Measurements from ENCODE around the gene P2RX7. TPM values are rescaled to one million over a fixed set of nuclear protein-coding genes. Genes with fewer than 3 reads are reported as not detected.

The P2RX7 gene
- total and polyA plus RNA-seq, 9 of the 15 experiments (the other 6 are each of a cell fraction or from before 2014, with no cell fraction given), result 0.04 to 0.65 (median 0.30) TPM

GRCh38 chr12:121117226-121117777, 15.4 kb upstream of the P2RX7 start:
- in situ Hi-C loops (cut with MboI) (loop anchor here (5.0 kb wide), 1 partner anchor 90 kb away; no protein-coding TSS in a partner anchor), intact Hi-C loops (cut with micrococcal nuclease) (no loop called here)
- Histone ChIP-seq H3K9ac (ENCODE audit: insufficient read depth in 1 of 2, low read depth in 2 of 2, low read length in 2 of 2) (no peak overlapping the region), H3K9me3 (replicated peaks; ENCODE audit: control insufficient read depth, insufficient read depth, low read depth, low read length) (no peaks in the 10 kb centered on the region), H3K36me3 (ENCODE audit: control insufficient read depth, insufficient read depth, low read length) (no peaks in the 10 kb centered on the region), H3K4me3 (no peak overlapping the region), H4K20me1 (replicated peaks; ENCODE audit: control insufficient read depth, insufficient read depth, low read length) (0 out of 2 replicates have a peak, but pooled peaks cover 3% of the 10 kb centered on the region), H2AFZ (ENCODE audit: low read depth, low read length) (no peak overlapping the region), H3K27me3 (ENCODE audit: control insufficient read depth in 2 of 2, insufficient read depth in 2 of 2, low read length in 2 of 2) (no peaks in the 10 kb centered on the region), H3K4me2 (ENCODE audit: insufficient read depth, low read length) (no peak overlapping the region), H3K9me1 (ENCODE audit: control insufficient read depth, insufficient read depth, low read length) (no peaks in the 10 kb centered on the region), H3K4me1 (replicated peaks in 1 of 2; ENCODE audit: control insufficient read depth in 2 of 2, insufficient read depth in 2 of 2, low read length in 2 of 2) (no peaks in the 10 kb centered on the region; a peak in 1 of 5 replicates), H3K79me2 (ENCODE audit: control insufficient read depth, insufficient read depth, low read length) (no peaks in the 10 kb centered on the region), H3K27ac (ENCODE audit: extremely low read depth, low read depth, low read length) (no peak overlapping the region)
- ATAC-seq (no peak), FAIRE-seq (no peak), DNase-seq (ENCODE audit: extremely low read depth in 1 of 4, low spot score in 3 of 4) (no peak)
- TF ChIP-seq USF2 (CRISPR knock-in tag; IDR thresholded peaks at IDR 0.05) (0 out of 2 replicates have a peak, but pooled peaks have one; percentile 30), NFYB (IDR thresholded peaks at IDR 0.05; ENCODE audit: extremely low read depth, insufficient read length) (peak; percentile 72), ZNF79 (CRISPR knock-in tag; IDR thresholded peaks at IDR 0.05; ENCODE audit: low read depth) (no peak), SAFB (IDR thresholded peaks at IDR 0.05; ENCODE audit: borderline replicate concordance, low read depth, low read length) (no peak)
- BruUV-seq (replicated peaks), result no TSS peak
- 56% methylated on average over 4 of the region's 4 CpGs for WGBS (ENCODE audit: insufficient coverage, low coverage, missing lambda C conversion rate)
- ChIA-PET POLR2A (interaction anchor here (1.2 kb wide), 1 partner anchor 10 kb away, joined by 5 read pairs; no protein-coding TSS in a partner anchor), CTCF (ENCODE audit: low intra/inter-chr PET ratio) (no interaction called here)
